ENCODE measurements around the gene NGF.

NGF gene

GRCh38 chr1:115283249-115283648 lies 54.8 kb downstream of the NGF start:
- DNase-seq (ENCODE audit: low read depth in 3 of 3): no peak

GRCh38 chr1:115282807-115283208 lies 55.2 kb downstream of the NGF start:
- DNase-seq (ENCODE audit: low read depth in 3 of 3): no peak

GRCh38 chr1:115281143-115281542 lies 56.9 kb downstream of the NGF start:
- no peak for DNase-seq (ENCODE audit: low read depth in 3 of 3)

GRCh38 chr1:115280064-115280463 lies 58.0 kb downstream of the NGF start:
- no peak for DNase-seq (ENCODE audit: low read depth in 3 of 3)

GRCh38 chr1:115278211-115278610 lies 59.8 kb downstream of the NGF start:
- no peak for DNase-seq (ENCODE audit: low read depth in 3 of 3)

DNA sequence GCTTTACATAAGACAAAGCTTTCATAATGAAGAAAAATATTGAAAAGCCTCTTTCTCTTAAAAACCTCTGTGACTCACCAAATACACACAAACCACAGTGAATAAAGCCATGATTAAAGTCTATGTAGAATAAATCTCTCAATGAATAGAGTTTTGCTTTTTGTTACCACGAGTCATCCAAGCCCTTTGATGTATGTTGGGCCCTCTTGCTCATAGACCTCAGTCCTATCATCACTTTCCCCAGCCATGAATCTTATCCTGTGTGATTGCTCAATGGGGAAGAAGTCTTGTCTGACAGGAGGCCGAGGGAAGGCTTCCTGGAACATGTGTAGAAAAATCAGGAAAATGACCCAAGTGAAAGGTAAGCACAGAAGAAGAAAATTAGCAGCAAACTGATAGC lies 60.8 kb downstream of the NGF start:
- DNase-seq (ENCODE audit: low read depth in 3 of 3): no peak

- no peak for DNase-seq (ENCODE audit: low read depth in 3 of 3)
Observed at GRCh38 chr1:115275216-115275615, 62.8 kb downstream of the NGF start.

- no peak for DNase-seq (ENCODE audit: low read depth in 3 of 3)
Observed at GRCh38 chr1:115274467-115274866, 63.6 kb downstream of the NGF start.

DNA sequence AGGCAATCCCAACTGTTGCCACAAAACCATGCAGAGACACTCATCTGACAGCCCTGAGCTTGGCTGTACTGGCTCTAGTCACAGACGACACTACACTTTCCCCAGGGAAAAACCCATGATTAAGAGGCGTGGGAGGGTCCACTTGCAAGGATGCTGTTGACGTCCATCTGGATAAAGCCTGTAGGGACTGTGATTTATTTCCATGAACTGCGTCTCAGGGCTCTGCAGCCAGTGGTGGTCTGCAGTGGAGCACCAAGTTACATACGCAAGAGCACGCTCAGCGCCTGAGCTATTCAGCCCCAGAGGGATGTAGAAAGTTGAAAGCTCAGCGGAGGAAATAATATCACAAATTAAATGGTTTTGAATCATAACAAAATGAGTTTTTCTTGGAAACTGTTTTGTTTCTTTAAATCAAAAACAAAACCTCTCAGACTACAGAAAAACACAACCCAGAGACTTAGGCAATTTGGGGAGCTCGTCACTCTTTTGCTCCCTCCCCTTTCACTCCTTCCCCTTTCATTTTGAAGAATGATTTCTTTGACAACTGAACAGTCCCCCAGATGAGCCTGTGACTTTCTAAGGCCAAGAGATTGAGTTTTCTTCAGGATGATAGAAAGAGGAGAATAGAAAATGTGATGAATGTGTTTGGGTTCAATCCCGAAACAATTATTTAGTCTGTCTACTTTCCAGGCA lies 71.2 kb downstream of the NGF start:
- DNase-seq (ENCODE audit: low read depth in 3 of 3): no peak

DNA sequence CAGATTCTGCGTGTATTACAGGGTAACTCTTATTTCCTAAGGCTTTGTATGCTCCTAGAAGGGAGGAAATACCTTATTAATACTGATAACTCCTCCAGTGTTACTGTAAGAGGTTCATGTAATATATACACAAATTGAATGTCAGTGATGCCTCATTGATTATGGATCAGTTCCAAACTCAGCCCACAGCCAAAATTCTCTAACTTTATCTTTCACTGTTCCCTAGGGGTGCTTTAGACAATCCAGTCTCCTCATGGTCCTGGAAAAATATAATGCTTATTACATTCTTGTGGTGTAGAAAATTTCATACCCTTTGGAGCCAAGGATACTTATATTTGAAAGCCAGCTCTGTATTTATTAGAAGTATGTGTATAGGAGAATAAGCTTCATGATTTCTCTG lies 73.0 kb downstream of the NGF start:
- no peak for DNase-seq (ENCODE audit: low read depth in 3 of 3)

- DNase-seq (ENCODE audit: low read depth in 3 of 3): no peak
Observed at GRCh38 chr1:115262886-115263285, 75.2 kb downstream of the NGF start.

GRCh38 chr1:115261496-115261895 lies 76.6 kb downstream of the NGF start:
- DNase-seq (ENCODE audit: low read depth in 3 of 3): no peak

GRCh38 chr1:115258302-115258866 lies 79.7 kb downstream of the NGF start:
- no peak for DNase-seq (ENCODE audit: low read depth in 3 of 3)

DNA sequence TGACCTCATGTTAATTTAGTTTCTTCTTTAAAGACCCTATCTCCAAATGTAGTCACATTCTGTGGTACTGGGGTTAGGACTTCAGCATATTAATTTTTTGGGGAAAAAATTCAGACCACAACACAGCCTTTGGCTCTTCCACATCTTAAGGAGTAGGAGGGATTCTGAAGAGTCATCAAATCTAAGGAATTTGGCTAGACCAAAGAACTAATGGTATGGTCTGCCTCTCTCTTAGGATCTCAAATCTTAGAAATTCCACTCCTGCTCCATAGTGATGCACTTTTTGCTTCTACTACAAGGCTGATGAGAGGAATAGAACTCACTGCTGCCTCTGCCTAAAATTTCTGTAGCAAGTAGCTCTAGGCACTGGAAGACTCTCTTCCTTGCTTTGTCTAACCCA lies 80.5 kb downstream of the NGF start:
- no peak for DNase-seq (ENCODE audit: low read depth in 3 of 3)

DNA sequence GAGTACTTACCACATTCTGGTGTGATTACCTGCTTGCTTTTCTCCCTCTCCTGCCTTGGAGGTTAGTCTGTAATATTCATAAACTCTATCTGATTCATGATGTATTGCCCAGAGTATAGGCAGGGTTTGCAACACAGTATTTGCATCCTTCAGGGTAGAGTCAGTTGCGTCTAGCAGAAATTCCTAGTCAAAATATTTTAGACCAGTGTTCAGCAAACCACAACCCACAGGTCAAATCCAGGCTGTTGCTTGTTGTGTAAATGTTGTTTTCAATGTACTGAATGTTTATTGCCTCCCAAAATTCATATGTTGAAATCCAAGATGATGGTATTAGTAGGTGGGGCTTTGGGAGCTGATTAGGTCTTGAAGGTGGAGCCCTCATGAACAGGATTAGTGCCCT lies 82.9 kb downstream of the NGF start:
- no peak for DNase-seq (ENCODE audit: low read depth in 3 of 3)

GRCh38 chr1:115252585-115252984 lies 85.5 kb downstream of the NGF start:
- no peak for DNase-seq (ENCODE audit: low read depth in 3 of 3)

DNA sequence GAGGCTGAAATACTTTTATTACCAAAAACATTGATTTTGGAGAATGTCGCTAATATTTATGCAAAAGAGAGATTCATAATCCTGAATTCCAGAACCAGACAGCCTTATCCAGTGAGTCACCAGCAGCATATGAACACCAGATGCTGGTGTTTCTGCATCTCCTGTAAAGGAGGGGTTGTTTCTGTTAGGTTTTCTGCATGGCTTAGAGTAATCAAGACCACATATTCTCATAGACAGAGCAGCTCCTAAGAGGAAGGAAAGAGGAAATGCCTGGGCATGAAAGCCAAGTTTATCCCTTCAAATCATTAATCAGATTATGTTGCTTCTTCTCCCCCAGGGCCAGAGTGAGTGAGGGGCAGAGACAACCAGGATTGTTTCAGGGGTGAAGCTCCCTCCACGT lies 86.2 kb downstream of the NGF start:
- no peak for DNase-seq (ENCODE audit: low read depth in 3 of 3)

GRCh38 chr1:115251340-115251748 lies 86.7 kb downstream of the NGF start:
- DNase-seq (ENCODE audit: low read depth in 3 of 3): no peak

- no peak for DNase-seq (ENCODE audit: low read depth in 3 of 3)
Observed at GRCh38 chr1:115246526-115246925, 91.5 kb downstream of the NGF start.

- DNase-seq (ENCODE audit: low read depth in 3 of 3): no peak
Observed at GRCh38 chr1:115245227-115245626, 92.8 kb downstream of the NGF start.

- no peak for DNase-seq (ENCODE audit: low read depth in 3 of 3)
Observed at GRCh38 chr1:115242543-115242942, 95.5 kb downstream of the NGF start.

DNA sequence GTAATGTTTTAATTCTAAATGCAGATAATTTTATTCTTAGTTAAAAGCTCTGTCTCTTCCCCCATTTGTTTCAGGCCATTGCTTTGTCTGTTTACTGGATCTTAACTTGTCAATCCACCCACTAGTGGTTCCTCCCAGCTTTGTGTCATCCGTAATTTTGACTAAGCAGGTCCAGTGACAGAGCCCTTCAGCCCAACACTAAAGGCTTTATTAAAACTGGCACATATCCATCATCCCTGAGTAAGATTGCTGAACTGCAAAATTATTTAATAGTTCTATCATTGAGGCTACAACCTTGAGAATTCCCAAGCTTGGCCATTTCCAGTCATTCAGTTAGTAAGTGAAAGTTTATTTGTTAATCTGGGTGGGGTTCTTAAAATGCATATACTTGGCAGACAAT lies 96.7 kb downstream of the NGF start:
- DNase-seq (ENCODE audit: low read depth in 3 of 3): no peak

GRCh38 chr1:115240297-115240696 lies 97.8 kb downstream of the NGF start:
- no peak for DNase-seq (ENCODE audit: low read depth in 3 of 3)

DNA sequence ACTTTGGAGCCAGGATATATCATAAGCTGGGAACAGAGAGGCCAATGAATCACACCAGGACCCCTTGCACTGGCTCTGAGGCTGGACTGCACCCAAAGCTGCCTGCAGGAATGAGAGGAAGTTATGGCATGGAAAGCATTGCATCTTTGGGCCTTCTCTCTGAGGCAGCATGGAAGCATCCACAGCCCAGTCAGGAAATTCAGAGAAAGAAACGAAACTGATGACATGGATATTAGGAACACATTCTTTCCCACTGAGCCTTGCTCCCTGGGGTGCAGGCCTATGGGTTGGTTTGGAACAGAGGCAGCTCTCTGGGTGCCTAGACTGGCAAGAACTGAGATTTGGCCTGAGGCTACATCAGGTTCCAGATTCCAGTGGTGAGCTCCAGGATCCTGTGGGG lies 98.6 kb downstream of the NGF start:
- no peak for DNase-seq (ENCODE audit: low read depth in 3 of 3)

Measured in stimulated activated CD4-positive, alpha-beta T cell treated with anti-CD3 and anti-CD28 coated beads, TNF-alpha, amount 100 ng/mL, for 24 hours (primary cell).